Activated B cell treated with CpG ODN at 0.5 μM for 24 hours (primary cell): Measurements from ENCODE around the gene TNP2. TPM values are rescaled to one million over a fixed set of nuclear protein-coding genes. Genes with fewer than 3 reads are reported as not detected.

Experiments used
- ATAC-seq: fragments of 200-7000 bp; cut with Tn5 transposase; one replicate; pipeline ENCODE4 v1.10.0; 2021; ENCODE audit warnings: low read depth, mild to moderate bottlenecking, moderate library complexity
- CTCF ChIA-PET: fragments of 350-600 bp; sonication (Branson Sonifier 250); formaldehyde crosslinking; loops from one replicate; lab custom pipeline; 2021; ENCODE audit warnings: antibody characterized with exemption; lab: Charles Lee
- POLR2A ChIA-PET: fragments of 350-600 bp; sonication (Branson Sonifier 250); formaldehyde crosslinking; loops from one replicate; lab custom pipeline; 2021; ENCODE audit warnings: antibody characterized with exemption; lab: Charles Lee
- DNase-seq: peaks from one replicate; pipeline ENCODE4 v3.0.0; 2022
- H3K27ac Mint-ChIP-seq: one replicate; pipeline ENCODE4 v1.8.0; 2020; ENCODE audit warnings: mixed read lengths
- H3K27me3 Mint-ChIP-seq: one replicate; pipeline ENCODE4 v1.8.0; 2021; ENCODE audit warnings: mixed read lengths
- H3K36me3 Mint-ChIP-seq: one replicate; pipeline ENCODE4 v1.8.0; 2021; ENCODE audit warnings: low read depth, mixed read lengths
- H3K4me1 Mint-ChIP-seq: one replicate; pipeline ENCODE4 v1.8.0; 2021; ENCODE audit warnings: mixed read lengths
- H3K4me3 Mint-ChIP-seq: one replicate; pipeline ENCODE4 v1.8.0; 2020; ENCODE audit warnings: mild to moderate bottlenecking, mixed read lengths
- H3K9me3 Mint-ChIP-seq: one replicate; pipeline ENCODE4 v1.8.0; 2020; ENCODE audit warnings: mixed read lengths
- intact Hi-C: fragments of 100-400 bp; cut with micrococcal nuclease; formaldehyde crosslinking; loops from one replicate; pipeline ENCODE4 v1.15.1; 2024
- total RNA-seq: library from RNA; stranded (reverse); gene quantifications from 2 replicates; pipeline ENCODE4 v1.2.3, GENCODE V29; 2022
- TF ChIP-seq, protein P1 (sequence below): fragments of 200-600 bp; IDR thresholded peaks from one replicate; pipeline ENCODE4 v1.8.0; 2022; ENCODE audit warnings: antibody characterized with exemption, mild to moderate bottlenecking

TNP2 gene
- total RNA-seq, 1 donor from 2014 or later = not detected

DNA sequence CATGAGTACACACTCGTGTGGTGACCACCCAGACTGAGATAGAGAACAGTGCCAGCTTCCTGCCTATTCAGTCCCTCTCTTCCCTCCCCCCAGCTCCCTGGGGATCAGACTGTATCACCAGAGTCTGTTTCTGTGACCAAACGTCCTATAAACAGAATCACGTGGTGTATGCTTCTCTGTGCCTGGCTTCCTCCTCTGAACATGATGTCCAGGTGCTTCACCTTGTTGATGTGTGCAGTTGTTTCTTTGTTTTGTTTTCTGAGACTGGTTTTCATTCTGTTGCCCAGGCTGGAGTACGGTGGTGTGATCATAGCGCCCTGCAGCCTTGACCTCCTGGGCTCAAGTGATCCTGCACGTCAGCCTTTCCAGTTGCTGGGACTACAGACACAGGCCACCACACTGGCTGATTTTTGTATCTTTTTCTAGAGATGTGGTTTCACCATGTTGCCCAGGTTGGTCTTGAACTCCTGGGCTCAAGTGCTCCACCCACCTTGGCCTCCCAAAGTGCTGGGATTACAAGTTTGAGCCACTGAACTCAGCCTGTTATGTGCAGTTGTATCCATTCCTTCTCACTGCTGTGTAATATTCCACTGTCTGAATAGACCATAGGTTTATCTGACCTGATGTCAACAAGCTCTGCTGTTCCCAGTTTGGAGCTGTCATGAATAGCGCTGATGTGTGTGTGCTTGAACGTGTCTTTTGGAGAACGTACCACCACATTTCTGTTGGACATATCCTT is 40.9 kb upstream of the TNP2 start:
- CTCF ChIA-PET = interaction anchor here (0.6 to 4.7 kb wide), 6 partner anchors 12 to 345 kb away, joined by 3 to 32 read pairs (median 5); no protein-coding TSS in a partner anchor
- Mint-ChIP-seq H3K9me3 (no peaks in the 10 kb centered on the region), H3K27me3 (no peaks in the 10 kb centered on the region), H3K4me1 (peaks cover 92% of the 10 kb centered on the region), H3K4me3 (peak overlapping the region; percentile 65), H3K36me3 (no peaks in the 10 kb centered on the region), H3K27ac (peak overlapping the region; percentile 95)
- POLR2A ChIA-PET = interaction anchor here (0.6 to 6.8 kb wide), 14 partner anchors 10 to 344 kb away, joined by 3 to 138 read pairs (median 10); partner anchors contain the start of gene SOCS1
- intact Hi-C loops = loop anchor here (1.0 to 2.0 kb wide), 2 partner anchors 52 to 61 kb away; no protein-coding TSS in a partner anchor
- TF ChIP-seq, protein P1, sequence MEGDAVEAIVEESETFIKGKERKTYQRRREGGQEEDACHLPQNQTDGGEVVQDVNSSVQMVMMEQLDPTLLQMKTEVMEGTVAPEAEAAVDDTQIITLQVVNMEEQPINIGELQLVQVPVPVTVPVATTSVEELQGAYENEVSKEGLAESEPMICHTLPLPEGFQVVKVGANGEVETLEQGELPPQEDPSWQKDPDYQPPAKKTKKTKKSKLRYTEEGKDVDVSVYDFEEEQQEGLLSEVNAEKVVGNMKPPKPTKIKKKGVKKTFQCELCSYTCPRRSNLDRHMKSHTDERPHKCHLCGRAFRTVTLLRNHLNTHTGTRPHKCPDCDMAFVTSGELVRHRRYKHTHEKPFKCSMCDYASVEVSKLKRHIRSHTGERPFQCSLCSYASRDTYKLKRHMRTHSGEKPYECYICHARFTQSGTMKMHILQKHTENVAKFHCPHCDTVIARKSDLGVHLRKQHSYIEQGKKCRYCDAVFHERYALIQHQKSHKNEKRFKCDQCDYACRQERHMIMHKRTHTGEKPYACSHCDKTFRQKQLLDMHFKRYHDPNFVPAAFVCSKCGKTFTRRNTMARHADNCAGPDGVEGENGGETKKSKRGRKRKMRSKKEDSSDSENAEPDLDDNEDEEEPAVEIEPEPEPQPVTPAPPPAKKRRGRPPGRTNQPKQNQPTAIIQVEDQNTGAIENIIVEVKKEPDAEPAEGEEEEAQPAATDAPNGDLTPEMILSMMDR = no peak
- ATAC-seq (peak; percentile 45), DNase-seq (no peak)

DNA sequence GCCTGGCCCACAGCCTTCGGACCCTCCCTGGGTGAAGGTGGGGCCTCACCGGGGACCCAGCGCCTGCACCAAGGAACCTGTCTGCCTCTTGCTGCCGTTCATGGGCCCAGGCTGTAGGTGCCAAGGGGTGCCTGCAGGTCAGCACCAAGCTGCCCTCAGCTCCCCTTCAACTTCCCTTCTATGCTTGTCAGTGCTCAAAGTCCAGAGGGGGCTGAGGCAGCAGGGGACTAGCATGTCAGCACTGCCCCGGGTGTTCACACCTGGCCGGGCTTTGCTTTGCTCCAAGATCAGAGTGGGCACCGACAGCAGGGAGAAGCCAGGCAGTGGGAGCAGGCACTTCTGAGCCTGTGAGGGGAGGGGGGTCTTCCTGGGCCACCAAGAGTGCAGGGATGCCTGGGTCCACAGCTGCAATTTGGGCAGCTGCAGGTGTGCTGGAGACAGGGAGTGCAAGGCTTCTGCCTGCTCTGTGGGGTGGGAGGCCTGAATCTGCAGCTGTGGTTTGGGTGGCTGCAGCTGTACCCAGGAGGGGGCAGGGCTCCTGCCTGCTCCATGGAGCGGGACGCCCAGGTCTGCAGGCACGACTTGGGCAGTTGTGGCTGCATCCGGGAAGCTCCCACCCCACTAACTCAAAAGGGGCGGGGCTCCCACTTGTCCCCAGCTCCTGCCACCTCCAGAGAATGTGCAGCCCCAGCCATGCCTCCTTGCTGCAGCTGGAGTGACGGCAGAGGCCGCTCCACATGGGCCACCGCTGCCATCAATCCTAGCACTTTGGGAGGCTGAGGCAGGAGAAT is 39.6 kb upstream of the TNP2 start:
- H3K27me3 Mint-ChIP-seq = no peaks in the 10 kb centered on the region
- DNase-seq (peak; percentile 55), ATAC-seq (peak; percentile 67)
- H3K4me1 Mint-ChIP-seq = peaks cover 82% of the 10 kb centered on the region
- no peaks in the 10 kb centered on the region for H3K36me3 Mint-ChIP-seq
- ChIA-PET CTCF (interaction anchor here (0.7 to 4.7 kb wide), 8 partner anchors 11 to 343 kb away, joined by 3 to 32 read pairs (median 4); partner anchors contain the start of gene SOCS1), POLR2A (interaction anchor here (0.5 to 6.8 kb wide), 16 partner anchors 10 to 344 kb away, joined by 3 to 138 read pairs (median 8); partner anchors contain the start of gene SOCS1)
- H3K4me3 Mint-ChIP-seq = peak overlapping the region; percentile 56
- peak overlapping the region; percentile 95 for H3K27ac Mint-ChIP-seq
- intact Hi-C loops = loop anchor here (1.0 kb wide), 1 partner anchor 50 kb away; no protein-coding TSS in a partner anchor
- TF ChIP-seq, protein P1 = no peak
- H3K9me3 Mint-ChIP-seq = no peaks in the 10 kb centered on the region

DNA sequence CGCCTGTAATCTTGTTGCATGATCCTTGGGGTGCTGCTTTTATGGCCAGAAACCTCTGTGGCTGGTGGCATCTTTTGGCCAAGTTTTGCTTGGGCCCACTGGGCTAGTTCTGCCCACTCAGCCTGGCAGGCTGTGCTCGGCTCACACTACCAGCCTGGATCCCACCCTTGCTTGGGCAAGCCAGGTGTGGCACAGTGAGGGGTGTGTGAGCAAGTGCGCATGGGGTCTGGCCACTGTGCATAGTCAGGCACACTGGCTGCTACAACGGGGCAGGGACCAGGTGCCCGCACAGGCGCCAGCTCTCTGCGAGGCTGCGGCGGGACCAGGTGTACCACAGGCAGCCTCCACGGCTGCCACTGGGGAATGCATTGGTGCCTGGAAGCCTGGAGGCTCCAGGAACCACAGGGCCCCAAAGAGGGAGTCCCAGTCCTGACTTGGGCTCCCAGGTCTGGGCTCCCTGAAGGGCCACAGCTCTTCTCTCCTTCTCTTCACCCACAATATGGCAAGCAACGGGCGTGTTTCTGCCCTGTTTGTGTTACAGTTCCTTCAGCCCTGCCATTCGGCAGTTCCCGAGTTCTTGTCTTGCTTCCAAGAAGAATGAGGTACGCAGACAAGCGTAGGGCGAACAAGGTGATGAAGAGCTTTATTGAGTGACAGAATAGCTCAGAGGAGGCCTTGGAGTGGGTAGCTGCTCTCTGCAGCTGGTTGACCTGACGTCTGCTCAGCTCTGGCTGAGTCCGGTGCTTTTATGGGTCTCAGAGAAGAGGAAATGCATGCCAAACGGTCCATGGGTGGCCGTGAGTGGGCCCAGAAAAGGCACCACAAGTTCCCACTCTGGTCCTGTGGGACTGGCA is 38.7 kb upstream of the TNP2 start:
- CTCF ChIA-PET = interaction anchor here (1.4 to 4.7 kb wide), 3 partner anchors 10 to 52 kb away, joined by 3 to 32 read pairs (median 16); partner anchors contain the start of gene SOCS1
- no peaks in the 10 kb centered on the region for H3K9me3 Mint-ChIP-seq
- H3K4me3 Mint-ChIP-seq = peak overlapping the region; percentile 38
- H3K27me3 Mint-ChIP-seq = no peaks in the 10 kb centered on the region
- intact Hi-C loops = no loop called here
- POLR2A ChIA-PET = interaction anchor here (0.5 to 6.8 kb wide), 14 partner anchors 9 to 343 kb away, joined by 3 to 138 read pairs (median 8); partner anchors contain the start of gene SOCS1
- no peaks in the 10 kb centered on the region for H3K36me3 Mint-ChIP-seq
- peaks cover 74% of the 10 kb centered on the region for H3K4me1 Mint-ChIP-seq
- ATAC-seq = no peak
- peak overlapping the region; percentile 66 for H3K27ac Mint-ChIP-seq
- DNase-seq = no peak
- TF ChIP-seq, protein P1 = no peak

DNA sequence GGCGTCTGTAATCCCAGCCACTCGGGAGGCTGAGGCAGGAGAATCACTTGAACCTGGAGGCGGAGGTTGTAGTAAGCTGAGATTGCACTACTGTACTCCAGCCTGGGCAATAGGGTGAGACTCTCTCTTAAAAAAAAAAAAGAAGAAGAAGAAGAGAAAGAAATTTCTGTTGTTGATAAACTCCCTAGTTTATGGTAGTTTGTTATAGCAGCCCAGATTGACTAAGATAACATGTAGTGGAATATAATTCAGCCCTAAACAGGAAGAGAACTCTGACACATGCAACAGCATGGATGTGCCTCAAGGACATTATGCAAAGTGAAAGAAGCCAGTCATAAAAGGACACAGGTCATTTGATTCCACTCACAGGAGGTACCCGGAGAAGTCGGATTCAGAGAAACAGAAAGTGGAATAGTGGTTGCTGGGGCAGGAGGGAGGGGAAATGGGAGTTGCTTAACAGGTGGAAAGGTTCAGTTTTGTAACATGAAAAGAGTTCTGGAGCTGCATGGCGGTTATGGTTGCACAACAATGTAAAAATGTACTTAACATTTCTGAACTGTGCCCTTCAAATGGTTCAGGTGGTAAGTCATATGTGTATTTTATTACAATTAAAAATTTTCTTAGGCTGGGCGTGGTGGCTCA is 38.0 kb upstream of the TNP2 start:
- no peak for ATAC-seq
- no peaks in the 10 kb centered on the region for H3K36me3 Mint-ChIP-seq
- TF ChIP-seq, protein P1 = no peak
- intact Hi-C loops = no loop called here
- peaks cover 66% of the 10 kb centered on the region for H3K4me1 Mint-ChIP-seq
- DNase-seq = no peak
- H3K9me3 Mint-ChIP-seq = no peaks in the 10 kb centered on the region
- CTCF ChIA-PET = interaction anchor here (2.7 to 4.7 kb wide), 2 partner anchors 9 to 48 kb away, joined by 16 to 32 read pairs; no protein-coding TSS in a partner anchor
- H3K4me3 Mint-ChIP-seq = no peak overlapping the region
- peak overlapping the region; percentile 6 for H3K27ac Mint-ChIP-seq
- POLR2A ChIA-PET = interaction anchor here (0.6 to 6.8 kb wide), 8 partner anchors 9 to 342 kb away, joined by 4 to 138 read pairs (median 16); partner anchors contain the start of gene SOCS1
- no peaks in the 10 kb centered on the region for H3K27me3 Mint-ChIP-seq
